Astrocyte of the cerebellum (primary cell): ENCODE results near the gene C16orf89.

Experiments used
- DNase-seq: peaks from one replicate; pipeline ENCODE4 v3.0.0-alpha.2; 2011; ENCODE audit warnings: low read depth
- H3K4me3 ChIP-seq: 2 replicates; pipeline ENCODE4 v1.5.1; 2011; ENCODE audit warnings: mild to moderate bottlenecking, low read depth, low read length, moderate library complexity
- CTCF ChIP-seq: IDR thresholded peaks from 2 replicates; pipeline ENCODE4 v1.5.1; 2012; ENCODE audit warnings: low read length, low read depth, moderate library complexity, mild to moderate bottlenecking; ENCODE audit errors: missing control alignments
- in situ Hi-C: cut with HindIII; loops from 2 replicates; pipeline ENCODE4 v1.10.0; 2017; ENCODE audit warnings: low sequenced_read_pairs

The C16orf89 gene

GRCh38 chr16:5026664-5027063 lies 39.1 kb downstream of the C16orf89 start:
- in situ Hi-C loops: no loop called here
- DNase-seq: no peak
- no peak for TF ChIP-seq CTCF

GRCh38 chr16:5025171-5025632 lies 40.6 kb downstream of the C16orf89 start:
- no peak for DNase-seq
- in situ Hi-C loops: no loop called here
- no peak overlapping the region for H3K4me3 ChIP-seq
- peak; percentile 38 for TF ChIP-seq CTCF

More at GRCh38 chr16:5026664-5027063, 39.1 kb downstream of the C16orf89 start:
- no peak overlapping the region for H3K4me3 ChIP-seq

DNA sequence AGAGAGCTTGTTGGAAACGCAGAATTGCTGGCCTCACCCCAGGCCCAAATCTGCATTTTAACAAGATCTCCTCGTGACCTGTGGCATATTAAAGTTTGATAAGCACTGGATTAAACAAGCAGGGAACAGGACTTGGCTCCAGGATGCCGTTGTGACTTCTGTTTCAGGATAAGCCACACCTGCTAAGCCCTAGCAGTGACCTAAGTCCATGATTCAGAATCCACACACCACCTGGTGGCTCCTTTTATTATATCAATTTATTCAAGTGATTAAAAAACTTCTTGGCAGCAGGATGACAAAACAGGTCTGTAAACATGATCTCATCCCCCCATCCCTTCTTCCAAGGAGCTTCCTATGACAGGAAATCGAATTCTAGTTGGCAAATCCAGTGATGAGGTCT lies 41.1 kb downstream of the C16orf89 start:
- no peak for DNase-seq
- in situ Hi-C loops: no loop called here
- no peak for TF ChIP-seq CTCF
- H3K4me3 ChIP-seq: no peak overlapping the region

GRCh38 chr16:5022521-5022920 lies 43.2 kb downstream of the C16orf89 start:
- TF ChIP-seq CTCF: no peak
- in situ Hi-C loops: no loop called here
- DNase-seq: no peak
- no peak overlapping the region for H3K4me3 ChIP-seq

- H3K4me3 ChIP-seq: no peak overlapping the region
- TF ChIP-seq CTCF: no peak
- in situ Hi-C loops: no loop called here
- no peak for DNase-seq
Measured at GRCh38 chr16:5020551-5020950, 45.2 kb downstream of the C16orf89 start.

DNA sequence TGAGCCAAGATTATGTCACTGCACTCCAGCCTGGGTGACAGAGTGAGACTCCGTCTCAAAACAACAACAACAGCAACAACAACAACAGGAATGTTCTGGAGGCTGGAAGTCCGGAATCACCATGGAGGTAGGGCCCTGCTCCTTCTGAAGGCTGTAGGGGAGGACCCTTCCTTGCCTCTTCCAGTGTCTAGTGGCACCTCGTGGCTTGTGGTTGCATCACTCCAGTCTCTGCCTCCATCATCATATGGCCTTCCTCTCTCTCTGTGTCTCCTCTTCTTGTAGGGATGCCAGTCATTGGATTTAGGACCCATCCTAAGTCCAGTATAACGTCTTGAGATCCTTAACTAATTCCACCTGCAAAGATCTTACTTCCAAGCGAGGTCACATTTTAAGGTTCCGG lies 46.0 kb downstream of the C16orf89 start:
- H3K4me3 ChIP-seq: no peak overlapping the region
- DNase-seq: no peak
- in situ Hi-C loops: no loop called here
- no peak for TF ChIP-seq CTCF

- in situ Hi-C loops: no loop called here
- DNase-seq: no peak
- no peak for TF ChIP-seq CTCF
- no peak overlapping the region for H3K4me3 ChIP-seq
Measured at GRCh38 chr16:5018793-5019192, 47.0 kb downstream of the C16orf89 start.
